Measurements from ENCODE around the gene SLIT3.

Gene SLIT3

GRCh38 chr5:169097374-169098326 is 203.3 kb downstream of the SLIT3 start:
- Histone ChIP-seq H3K27ac (replicated peaks) (no peak overlapping the region), H3K27me3 (ENCODE audit: insufficient read depth, poor library complexity, severe bottlenecking) (no peaks in the 10 kb centered on the region), H3K4me3 (replicated peaks; ENCODE audit: insufficient read depth, low read length) (no peak overlapping the region)
- TF ChIP-seq REST (IDR thresholded peaks at IDR 0.05; ENCODE audit: insufficient replicate concordance, low read depth) (no peak), CTCF (IDR thresholded peaks at IDR 0.05; ENCODE audit: insufficient read depth, low read length) (no peak), POLR2AphosphoS5 (IDR thresholded peaks at IDR 0.05; ENCODE audit: low read depth) (no peak), GABPA (IDR thresholded peaks at IDR 0.05; ENCODE audit: low read depth) (no peak), SPI1 (IDR thresholded peaks at IDR 0.05; ENCODE audit: borderline replicate concordance, low read depth) (no peak)
- no peak for DNase-seq (ENCODE audit: low read depth in 1 of 2, low spot score in 1 of 2)

- Histone ChIP-seq H3K4me3 (replicated peaks; ENCODE audit: insufficient read depth, low read length) (no peak overlapping the region), H3K27me3 (ENCODE audit: insufficient read depth, poor library complexity, severe bottlenecking) (no peaks in the 10 kb centered on the region), H3K27ac (replicated peaks) (no peak overlapping the region)
- no peak for DNase-seq (ENCODE audit: low read depth in 1 of 2, low spot score in 1 of 2)
- no peak for TF ChIP-seq CTCF (IDR thresholded peaks at IDR 0.05; ENCODE audit: insufficient read depth, low read length)
- TF ChIP-seq POLR2AphosphoS5 (IDR thresholded peaks at IDR 0.05; ENCODE audit: low read depth): no peak
- no peak for TF ChIP-seq REST (IDR thresholded peaks at IDR 0.05; ENCODE audit: insufficient replicate concordance, low read depth)
- no peak for TF ChIP-seq SPI1 (IDR thresholded peaks at IDR 0.05; ENCODE audit: borderline replicate concordance, low read depth)
- no peak for TF ChIP-seq GABPA (IDR thresholded peaks at IDR 0.05; ENCODE audit: low read depth)
These were observed 205.0 kb downstream of the SLIT3 start for GRCh38 chr5:169095976-169096375.

GRCh38 chr5:169095410-169095960 is 205.5 kb downstream of the SLIT3 start:
- TF ChIP-seq REST (IDR thresholded peaks at IDR 0.05; ENCODE audit: insufficient replicate concordance, low read depth): no peak
- TF ChIP-seq SPI1 (IDR thresholded peaks at IDR 0.05; ENCODE audit: borderline replicate concordance, low read depth): no peak
- TF ChIP-seq CTCF (IDR thresholded peaks at IDR 0.05; ENCODE audit: insufficient read depth, low read length): no peak
- TF ChIP-seq GABPA (IDR thresholded peaks at IDR 0.05; ENCODE audit: low read depth): no peak
- TF ChIP-seq POLR2AphosphoS5 (IDR thresholded peaks at IDR 0.05; ENCODE audit: low read depth): no peak
- Histone ChIP-seq H3K27ac (replicated peaks) (no peak overlapping the region), H3K27me3 (ENCODE audit: insufficient read depth, poor library complexity, severe bottlenecking) (no peaks in the 10 kb centered on the region), H3K4me3 (replicated peaks; ENCODE audit: insufficient read depth, low read length) (no peak overlapping the region)
- DNase-seq (ENCODE audit: low read depth in 1 of 2, low spot score in 1 of 2): no peak
